Measurements from ENCODE around the gene EVX2.

EVX2 gene

DNA sequence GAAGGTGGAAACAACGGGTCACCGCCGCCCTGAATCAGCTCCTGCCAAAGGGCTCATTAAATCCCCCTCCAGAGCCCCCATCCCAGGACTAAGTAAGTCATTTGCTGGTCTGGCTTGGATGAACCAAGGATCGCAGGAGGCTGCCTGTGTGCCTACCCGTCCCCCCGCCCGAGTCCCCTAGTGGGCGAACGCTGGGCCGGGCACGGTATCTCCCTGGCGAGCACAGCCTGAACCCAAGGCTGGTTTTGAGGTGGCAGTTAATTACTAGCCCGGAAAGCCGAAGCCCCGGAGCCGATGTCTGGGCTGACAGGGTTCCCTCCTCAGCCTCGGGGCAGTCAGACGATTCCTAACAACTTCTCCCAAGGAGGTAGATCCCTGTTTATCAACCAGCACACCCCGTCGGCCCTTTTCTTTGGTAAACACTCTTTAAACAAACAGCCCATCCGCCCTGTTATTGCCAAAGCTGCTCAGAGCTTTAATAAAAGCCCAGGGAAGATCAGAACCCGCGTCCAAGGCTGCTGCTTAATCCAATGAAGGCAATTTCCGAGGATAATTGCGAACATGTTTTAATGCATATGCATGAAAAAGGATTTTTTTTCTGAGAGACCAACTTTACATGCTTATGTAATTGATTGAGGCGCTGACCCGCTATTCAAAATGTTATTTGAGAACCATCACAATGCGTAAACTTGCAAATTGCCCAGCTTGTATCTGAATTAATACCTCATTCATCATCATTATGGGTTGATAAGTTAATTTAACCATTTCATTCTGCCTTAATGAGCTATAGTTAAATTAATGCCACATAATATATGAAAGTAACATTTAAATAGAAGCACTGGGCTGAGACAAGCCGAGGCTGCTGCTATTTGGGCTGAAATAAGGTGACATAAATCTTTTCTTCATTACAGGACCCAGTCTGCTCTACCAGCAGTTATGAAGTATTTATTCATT, 10.5 kb downstream of the EVX2 start:
- in situ Hi-C loops (cut with MboI; ENCODE audit: low sequenced_read_pairs), result no loop called here

DNA sequence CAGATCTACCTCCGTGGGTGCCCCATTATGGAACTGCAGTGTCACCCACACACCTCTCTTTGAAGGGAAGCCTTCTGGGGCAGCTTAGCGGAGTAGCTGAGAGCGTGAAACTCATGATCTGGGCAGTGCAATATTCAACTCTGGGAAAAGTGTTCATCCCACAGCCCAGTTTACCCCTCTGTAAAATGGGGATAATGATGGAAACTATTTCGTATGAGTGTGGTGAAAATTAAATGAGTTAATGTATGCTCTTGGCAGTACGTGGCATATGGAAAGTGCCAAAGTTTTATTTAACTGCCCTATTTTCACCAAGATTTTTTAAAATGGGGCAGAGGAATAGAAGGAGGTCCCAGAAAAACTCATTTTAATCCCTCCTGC, 11.5 kb downstream of the EVX2 start:
- in situ Hi-C loops (cut with MboI; ENCODE audit: low sequenced_read_pairs), result no loop called here

DNA sequence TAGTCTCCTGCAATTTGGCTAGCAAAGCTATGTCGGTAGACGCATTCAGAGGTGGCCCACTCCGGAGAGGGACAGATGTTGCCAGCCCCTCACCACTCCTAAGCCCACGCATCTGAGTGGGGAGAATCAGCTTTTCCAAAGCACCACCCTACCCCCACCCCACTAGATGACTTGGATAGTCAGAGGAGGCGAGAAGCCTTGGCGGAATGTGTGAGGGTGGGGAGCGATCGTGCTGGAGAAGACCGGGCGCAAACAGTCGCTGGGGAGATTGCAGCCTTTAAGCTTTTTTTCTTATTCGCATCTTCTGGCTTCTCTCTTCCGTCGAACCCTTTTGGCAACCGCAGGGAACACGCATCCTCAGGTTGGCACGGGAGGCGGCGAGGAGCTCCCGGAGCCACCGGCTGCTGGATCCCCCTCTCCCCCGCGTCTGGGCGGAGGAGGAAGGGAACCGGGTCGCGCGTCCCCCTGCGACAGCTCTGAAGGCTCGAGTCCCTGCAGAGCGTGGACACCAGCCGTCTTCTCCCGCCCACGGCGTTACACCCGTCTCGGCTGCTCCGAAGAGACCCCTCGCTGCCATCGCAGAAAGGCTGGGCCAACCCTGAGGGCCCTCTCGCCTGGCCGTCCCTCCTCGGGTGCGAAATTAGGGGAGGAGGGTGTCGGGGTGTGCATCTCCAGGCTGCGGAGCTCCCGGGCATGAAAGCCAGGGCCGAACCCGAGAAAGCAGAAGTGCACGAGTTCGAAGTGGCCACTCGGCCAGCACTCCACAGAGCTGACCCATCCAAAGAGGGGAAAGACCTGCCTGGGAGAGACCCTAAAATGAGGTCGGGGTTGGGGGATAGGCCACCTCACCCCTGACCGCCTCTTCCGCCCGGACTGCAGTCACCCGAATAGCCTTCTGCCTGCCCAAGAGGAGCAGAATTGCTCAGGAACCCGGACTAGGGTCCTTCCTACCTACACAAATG, 12.2 kb downstream of the EVX2 start:
- in situ Hi-C loops (cut with MboI; ENCODE audit: low sequenced_read_pairs), result no loop called here

DNA sequence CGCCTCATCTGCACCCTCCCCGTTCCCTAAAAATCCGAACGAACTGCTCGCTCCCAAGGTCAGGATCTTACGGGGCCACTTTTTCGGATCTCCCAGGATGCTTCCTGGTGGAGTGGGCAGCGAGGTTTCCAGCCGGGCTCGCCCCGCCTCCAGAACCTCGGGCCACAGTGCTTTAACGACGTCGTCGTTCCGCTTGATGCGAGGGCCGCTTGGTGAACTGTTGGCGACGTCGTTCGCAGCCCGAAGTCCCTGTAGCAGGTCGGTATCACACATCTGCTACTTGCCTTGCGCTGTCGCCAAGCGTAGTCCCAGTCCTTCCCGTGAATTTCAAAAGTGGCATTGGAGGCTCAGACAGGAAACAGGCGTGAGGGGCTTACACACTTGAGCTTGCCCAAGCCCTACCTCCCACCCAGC, 15.3 kb downstream of the EVX2 start:
- in situ Hi-C loops (cut with MboI; ENCODE audit: low sequenced_read_pairs), result no loop called here

DNA sequence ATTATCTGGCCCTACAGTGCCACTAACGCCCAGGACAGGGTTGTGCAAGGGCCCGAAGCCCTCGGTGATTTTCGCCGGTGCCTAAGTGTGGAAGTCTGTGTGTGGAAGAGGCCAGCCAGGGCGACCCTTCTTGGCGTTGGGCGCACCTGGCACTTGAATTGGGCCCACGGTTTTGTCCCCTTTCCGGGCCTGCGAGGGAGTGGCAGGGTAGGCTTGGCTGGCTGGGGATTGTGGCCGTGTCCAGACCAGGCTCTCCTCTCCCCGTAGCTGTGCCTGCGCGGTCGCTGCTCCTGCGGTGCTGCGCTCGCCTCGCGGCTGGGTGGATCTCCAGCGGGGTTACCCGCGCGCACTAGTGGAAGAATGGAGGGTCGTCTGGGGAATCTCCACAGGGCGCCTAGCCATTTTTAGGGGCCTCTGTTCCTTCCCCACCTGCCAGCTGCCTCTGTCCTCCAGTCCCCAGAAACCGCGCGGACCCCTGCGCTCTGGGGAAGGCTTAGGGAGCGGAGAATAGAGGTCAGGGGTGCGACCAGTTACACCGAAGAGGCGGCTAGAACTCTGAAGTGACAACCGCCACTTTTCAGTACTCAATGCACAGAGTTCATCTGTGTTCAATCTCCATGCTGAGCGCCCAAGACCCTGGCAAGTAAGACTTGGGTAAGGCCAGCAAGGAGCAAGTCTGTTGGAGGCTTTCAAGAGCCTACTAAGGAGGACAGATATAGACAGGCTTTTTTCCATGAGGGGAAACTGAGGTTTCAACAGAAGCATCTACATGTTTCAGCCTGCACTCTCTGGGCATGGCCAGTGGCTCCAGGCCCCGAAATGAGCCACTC, 16.0 kb downstream of the EVX2 start:
- in situ Hi-C loops (cut with MboI; ENCODE audit: low sequenced_read_pairs), result no loop called here

DNA sequence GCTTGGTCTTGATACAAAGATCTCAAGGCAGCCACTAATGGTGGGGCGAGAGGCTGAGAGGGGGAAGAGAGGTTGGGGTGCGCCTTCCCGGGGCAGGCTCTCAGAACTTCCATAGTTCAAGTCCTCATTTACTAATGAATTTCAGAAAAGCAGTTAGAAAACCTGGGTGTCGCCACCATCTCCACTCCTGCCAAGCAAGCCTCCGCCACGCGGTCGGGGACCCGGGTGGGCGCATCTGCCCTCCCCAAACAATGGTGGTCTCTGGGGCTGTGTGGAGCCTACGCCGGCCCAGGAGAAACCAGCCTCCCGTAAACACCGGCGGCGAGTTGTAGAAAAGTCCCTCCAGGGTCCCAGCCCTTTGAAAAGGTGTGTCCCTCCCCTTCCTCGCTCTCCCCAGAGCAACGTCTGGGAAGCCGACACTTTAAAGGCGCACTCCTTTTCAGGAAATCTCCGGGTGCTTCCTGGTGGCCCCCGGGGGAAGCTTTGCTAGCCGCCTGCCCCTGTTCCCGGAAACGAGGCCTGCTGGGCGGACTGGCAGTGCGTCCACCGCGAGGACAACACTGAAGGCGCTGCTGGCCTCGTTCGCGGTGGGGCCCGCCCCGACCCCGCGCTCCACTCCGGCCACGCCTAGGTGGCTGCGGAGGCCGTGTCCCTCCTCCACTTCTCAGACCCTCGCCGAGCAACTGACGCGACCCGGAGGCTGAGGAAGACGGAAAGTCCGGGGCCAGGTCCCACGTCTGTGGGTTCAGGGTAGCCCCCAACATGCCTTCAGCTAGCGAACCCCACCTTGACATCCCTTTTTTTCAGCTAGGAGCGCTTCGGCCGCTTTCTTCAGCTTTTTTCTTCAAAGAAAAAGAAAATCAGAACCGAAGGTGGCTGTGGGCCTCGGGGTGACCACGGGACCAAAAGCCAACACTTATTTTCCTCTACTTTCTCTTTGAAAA, 16.8 kb downstream of the EVX2 start:
- in situ Hi-C loops (cut with MboI; ENCODE audit: low sequenced_read_pairs), result no loop called here

DNA sequence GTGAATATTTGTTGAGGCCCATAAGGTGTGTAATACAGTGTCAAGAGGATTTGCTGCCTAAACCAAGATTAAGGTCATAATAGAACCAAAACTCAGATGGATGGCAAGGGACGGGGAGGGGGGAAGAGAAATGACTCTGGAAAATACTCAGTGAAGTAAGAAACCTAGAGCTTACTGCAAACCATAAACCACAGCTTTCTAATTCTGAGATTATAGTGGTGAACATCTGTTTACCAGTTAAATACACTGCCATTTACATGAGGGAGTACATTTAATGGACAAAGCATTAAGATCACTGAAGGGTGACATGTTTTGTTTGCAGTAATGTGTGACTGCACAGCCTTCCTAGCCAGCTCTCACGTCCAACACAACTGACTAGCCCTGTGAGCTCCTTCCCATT, 19.8 kb downstream of the EVX2 start:
- in situ Hi-C loops (cut with MboI; ENCODE audit: low sequenced_read_pairs), result no loop called here

DNA sequence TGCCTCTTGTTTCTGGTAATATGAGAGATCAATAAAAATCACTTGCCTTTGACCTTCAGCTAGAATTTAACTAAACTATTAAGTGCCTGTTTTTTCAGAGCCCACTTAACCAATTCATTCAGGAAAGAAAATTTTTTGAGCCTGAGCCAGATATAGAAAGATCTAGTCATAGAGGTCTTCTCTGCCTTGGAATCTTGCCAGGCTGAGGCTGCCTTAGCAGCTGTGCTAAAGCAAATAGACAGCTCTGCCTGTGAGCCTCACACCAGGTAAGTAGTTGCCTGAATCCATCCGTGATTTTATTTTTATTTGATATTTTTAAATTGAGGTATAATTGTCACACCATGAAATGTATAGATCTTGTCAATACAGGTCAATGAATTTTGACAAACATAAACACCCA, 27.4 kb downstream of the EVX2 start:
- in situ Hi-C loops (cut with MboI; ENCODE audit: low sequenced_read_pairs), result no loop called here

DNA sequence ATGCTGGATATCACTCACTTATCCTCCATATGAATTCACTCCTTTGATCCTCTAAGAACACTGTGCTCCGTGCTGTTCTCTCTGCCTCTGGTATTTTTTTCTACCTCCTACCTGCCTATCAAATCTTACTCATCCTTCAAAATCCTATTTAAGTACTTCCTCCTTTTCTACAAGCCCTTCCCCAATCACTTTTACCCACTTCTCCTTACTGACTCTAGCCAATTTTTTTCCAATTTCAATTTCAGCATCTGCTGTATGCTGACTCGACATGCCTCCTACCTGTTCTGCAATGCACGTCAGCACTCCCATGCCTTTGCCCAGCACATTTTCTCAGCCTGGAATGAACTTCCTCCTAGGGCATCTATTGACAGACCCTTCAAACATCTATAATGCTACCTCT, 44.4 kb downstream of the EVX2 start:
- in situ Hi-C loops (cut with MboI; ENCODE audit: low sequenced_read_pairs), result no loop called here

DNA sequence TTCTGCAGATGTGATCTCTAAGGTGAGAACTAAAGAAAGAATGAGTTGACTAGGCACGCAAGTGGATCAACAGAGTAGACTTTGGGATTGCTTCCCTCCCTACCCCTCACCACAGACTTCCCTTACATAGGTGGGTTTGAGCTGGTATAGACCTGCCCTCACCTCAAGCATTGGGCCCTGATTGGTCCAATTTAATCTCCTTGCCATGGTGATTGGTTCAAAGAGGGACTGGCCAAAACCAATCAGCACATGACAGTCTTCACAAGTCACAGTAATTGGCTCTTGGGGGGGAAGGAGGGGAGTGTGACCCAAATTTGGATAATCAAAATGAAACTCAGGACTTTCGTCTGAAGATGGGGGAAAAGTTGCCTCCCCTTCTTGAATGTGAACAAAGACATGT, 45.1 kb downstream of the EVX2 start:
- in situ Hi-C loops (cut with MboI; ENCODE audit: low sequenced_read_pairs), result no loop called here

DNA sequence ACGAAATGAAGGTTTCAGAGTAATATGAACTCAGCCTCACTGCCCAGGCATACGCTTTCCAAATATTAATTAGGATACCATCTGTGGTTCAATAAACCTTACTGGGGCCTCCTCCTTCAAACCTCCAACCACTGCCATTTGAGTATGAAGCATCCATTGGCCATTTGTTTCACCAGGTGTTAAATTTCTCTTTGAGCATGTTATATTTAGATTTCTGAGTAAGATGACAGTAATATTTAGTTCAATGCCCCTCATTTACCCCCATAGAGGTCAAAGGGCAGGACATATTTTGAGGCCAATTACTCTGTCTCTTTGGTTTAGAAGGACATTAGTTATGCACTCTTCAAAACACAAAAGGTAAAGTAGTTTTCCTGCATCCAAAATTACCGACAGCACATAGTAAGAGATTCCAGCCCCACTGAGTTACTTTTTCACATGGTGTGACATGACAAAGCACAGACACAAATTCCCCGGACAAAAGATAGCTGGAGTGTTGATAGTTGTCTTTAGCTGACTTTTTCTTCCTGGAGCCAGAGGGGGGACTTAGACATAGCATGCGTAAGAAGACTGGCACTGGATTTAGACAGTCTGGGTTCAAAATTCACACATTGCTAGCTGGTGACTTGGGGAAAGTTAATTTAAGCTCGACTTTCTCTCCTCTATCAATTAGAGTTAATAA, 48.6 kb downstream of the EVX2 start:
- in situ Hi-C loops (cut with MboI; ENCODE audit: low sequenced_read_pairs), result no loop called here

DNA sequence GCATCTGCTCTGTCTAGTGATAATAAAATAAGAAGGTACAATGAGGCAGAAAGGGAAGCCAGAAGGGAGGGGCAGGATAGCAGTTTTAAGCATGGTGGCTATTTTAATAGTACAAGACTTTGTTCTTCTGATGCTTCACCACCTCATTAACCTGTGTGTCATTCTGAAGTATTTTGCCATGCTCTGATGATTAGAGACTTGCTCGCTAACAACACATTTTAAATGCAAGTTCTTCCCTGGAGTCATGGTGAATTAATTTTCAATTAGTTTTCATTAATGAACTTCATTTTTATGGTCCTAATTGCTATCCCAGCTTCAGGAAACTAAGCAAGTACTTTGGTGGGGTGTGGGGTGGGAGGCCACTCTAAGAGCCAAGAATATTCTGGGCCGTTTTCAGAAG, 56.0 kb downstream of the EVX2 start:
- in situ Hi-C loops (cut with MboI; ENCODE audit: low sequenced_read_pairs), result no loop called here
